H1 (cell line): ENCODE results near the gene CD68. TPM values are rescaled to one million over a fixed set of nuclear protein-coding genes. Genes with fewer than 3 reads are reported as not detected.

Experiments used
- CTCF ChIA-PET: fragments of 300-600 bp; sonication (Branson Sonifier 250); formaldehyde crosslinking; loops from one replicate; lab custom pipeline; 2021; ENCODE audit not compliant: partially characterized antibody; lab: Charles Lee
- POLR2A ChIA-PET: fragments of 300-600 bp; sonication (Branson Sonifier 250); formaldehyde crosslinking; loops from one replicate; lab custom pipeline; 2021; ENCODE audit warnings: inconsistent platforms; ENCODE audit not compliant: partially characterized antibody; lab: Charles Lee
- DNase-seq, 2 experiments: peaks; one replicate each; pipeline versions ENCODE4 v3.0.0 to v3.0.0-alpha.2; 2010 to 2022; ENCODE audit warnings: low spot score in 2 of 2, low read depth in 1 of 2, mixed read lengths in 1 of 2
- FAIRE-seq: peaks from 2 replicates; lab custom pipeline; 2011; peaks lifted over from hg19 to GRCh38; lab: Jason Lieb, UNC
- H2AFZ ChIP-seq: 2 replicates; pipeline ENCODE4 v1.8.1; 2012; ENCODE audit warnings: low read length, inconsistent platforms
- H2AK5ac ChIP-seq: 2 replicates; pipeline ENCODE4 v1.6.1; 2013; ENCODE audit warnings: low read depth, low read length
- H2BK120ac ChIP-seq: replicated peaks from 2 replicates; pipeline ENCODE3; 2013; ENCODE audit warnings: low read depth, low read length, inconsistent platforms
- H2BK12ac ChIP-seq: 2 replicates; pipeline ENCODE4 v1.6.1; 2013; ENCODE audit warnings: low read depth, low read length
- H2BK15ac ChIP-seq: 2 replicates; pipeline ENCODE4 v1.6.1; 2013; ENCODE audit warnings: low read length
- H2BK20ac ChIP-seq: 2 replicates; pipeline ENCODE4 v1.6.1; 2013; ENCODE audit warnings: low read length
- H2BK5ac ChIP-seq: 2 replicates; pipeline ENCODE4 v1.6.1; 2013; ENCODE audit warnings: low read depth, low read length
- H3K14ac ChIP-seq: 2 replicates; pipeline ENCODE4 v1.6.1; 2013; ENCODE audit warnings: inconsistent platforms; ENCODE audit not compliant: insufficient read length
- H3K18ac ChIP-seq: 2 replicates; pipeline ENCODE4 v1.6.1; 2013; ENCODE audit warnings: low read length; ENCODE audit errors: extremely low read depth
- H3K23ac ChIP-seq: 2 replicates; pipeline ENCODE4 v1.6.1; 2013; ENCODE audit warnings: inconsistent platforms; ENCODE audit not compliant: insufficient read length
- H3K23me2 ChIP-seq: 2 replicates; pipeline ENCODE4 v1.6.1; 2013; ENCODE audit warnings: low read depth, low read length
- H3K27ac ChIP-seq: 2 replicates; pipeline ENCODE4 v1.6.1; 2011; ENCODE audit warnings: low read depth, low read length, inconsistent platforms
- H3K27me3 ChIP-seq, 4 experiments: replicated peaks in 1 of 4; 1 replicate in 1 of 4; 2 replicates in 3 of 4; pipeline versions ENCODE4 v1.6.1 to v1.8.1; 2011 to 2013; ENCODE audit warnings: low read length in 3 of 4, mild to moderate bottlenecking in 3 of 4, inconsistent platforms in 2 of 4, mixed read lengths in 2 of 4, moderate library complexity in 1 of 4; ENCODE audit not compliant: control insufficient read depth in 3 of 4, insufficient read depth in 3 of 4; ENCODE audit errors: extremely low read depth in 1 of 4
- H3K36me3 ChIP-seq, 4 experiments: 2 replicates each; pipeline versions ENCODE4 v1.6.1 to v1.8.1; 2011 to 2013; ENCODE audit warnings: mild to moderate bottlenecking in 4 of 4, low read length in 3 of 4, moderate library complexity in 2 of 4, control low read depth in 1 of 4, inconsistent platforms in 1 of 4; ENCODE audit not compliant: insufficient read depth in 4 of 4, control insufficient read depth in 2 of 4
- H3K4ac ChIP-seq: replicated peaks from 2 replicates; pipeline ENCODE3; 2013; ENCODE audit warnings: low read length, low read depth, mixed read lengths, inconsistent platforms; ENCODE audit not compliant: insufficient read length
- H3K4me1 ChIP-seq, 4 experiments: replicated peaks in 1 of 4; 1 replicate in 1 of 4; 2 replicates in 3 of 4; pipeline versions ENCODE4 v1.6.1 to v1.8.1; 2011 to 2013; ENCODE audit warnings: low read length in 3 of 4, inconsistent platforms in 2 of 4, mixed read lengths in 1 of 4; ENCODE audit not compliant: insufficient read depth in 4 of 4, control insufficient read depth in 3 of 4
- H3K4me2 ChIP-seq, 2 experiments: 2 replicates each; pipeline versions ENCODE4 v1.6.1 to v1.8.1; 2011 to 2013; ENCODE audit warnings: low read depth in 2 of 2, low read length in 2 of 2, control low read depth in 1 of 2, inconsistent platforms in 1 of 2, mild to moderate bottlenecking in 1 of 2; ENCODE audit not compliant: insufficient read depth in 1 of 2
- H3K4me3 ChIP-seq, 4 experiments: fragments of 200-600, 300-600 bp in 1 of 4; sonication (generic), shearing (Covaris generic), sonication (Bioruptor Twin) in 1 of 4; 2 replicates each; pipeline versions ENCODE4 v1.5.1 to v1.8.1; 2011 to 2016; ENCODE audit warnings: low read length in 4 of 4, low read depth in 3 of 4, control low read depth in 2 of 4, inconsistent platforms in 2 of 4, mild to moderate bottlenecking in 2 of 4, mixed read lengths in 1 of 4, moderate library complexity in 1 of 4; ENCODE audit not compliant: insufficient read depth in 2 of 4; ENCODE audit errors: extremely low read depth in 1 of 4
- H3K56ac ChIP-seq: replicated peaks from 2 replicates; pipeline ENCODE3; 2013; ENCODE audit warnings: low read depth, mild to moderate bottlenecking, mixed read lengths, low read length, inconsistent platforms; ENCODE audit not compliant: insufficient read length
- H3K79me1 ChIP-seq: 2 replicates; pipeline ENCODE4 v1.6.1; 2013; ENCODE audit warnings: low read depth, low read length, control low read depth
- H3K79me2 ChIP-seq, 2 experiments: 2 replicates each; pipeline versions ENCODE4 v1.6.1 to v1.8.1; 2012 to 2013; ENCODE audit warnings: low read length in 2 of 2, mild to moderate bottlenecking in 2 of 2, inconsistent platforms in 1 of 2; ENCODE audit not compliant: insufficient read depth in 2 of 2, control insufficient read depth in 1 of 2
- H3K9ac ChIP-seq, 4 experiments: replicated peaks in 1 of 4; 1 replicate in 1 of 4; 2 replicates in 3 of 4; pipeline versions ENCODE4 v1.6.1 to v1.8.1; 2011 to 2013; ENCODE audit warnings: low read depth in 3 of 4, low read length in 3 of 4, control low read depth in 2 of 4, mild to moderate bottlenecking in 2 of 4, moderate library complexity in 2 of 4, inconsistent platforms in 1 of 4; ENCODE audit errors: extremely low read depth in 1 of 4
- H3K9me3 ChIP-seq, 2 experiments: 2 replicates each; pipeline versions ENCODE4 v1.6.1 to v1.8.1; 2012 to 2013; ENCODE audit warnings: mild to moderate bottlenecking in 2 of 2, moderate library complexity in 2 of 2, control low read depth in 1 of 2, inconsistent platforms in 1 of 2, low read depth in 1 of 2, low read length in 1 of 2, mixed read lengths in 1 of 2; ENCODE audit not compliant: insufficient read depth in 2 of 2
- H4K20me1 ChIP-seq, 2 experiments: replicated peaks in 1 of 2; 2 replicates each; pipeline versions ENCODE3 to v1.8.1; 2011 to 2013; ENCODE audit warnings: inconsistent platforms in 2 of 2, low read length in 2 of 2, mild to moderate bottlenecking in 1 of 2; ENCODE audit not compliant: insufficient read depth in 2 of 2, control insufficient read depth in 1 of 2
- H4K5ac ChIP-seq: 2 replicates; pipeline ENCODE4 v1.6.1; 2013; ENCODE audit warnings: low read length, low read depth, mixed read lengths, inconsistent platforms; ENCODE audit not compliant: insufficient read length
- H4K8ac ChIP-seq: 2 replicates; pipeline ENCODE4 v1.8.0; 2013; ENCODE audit warnings: mild to moderate bottlenecking, moderate library complexity, low read length, inconsistent platforms; ENCODE audit not compliant: insufficient read depth; ENCODE audit errors: extremely low read depth
- H4K91ac ChIP-seq: replicated peaks from 2 replicates; pipeline ENCODE3; 2013; ENCODE audit warnings: low read length, mixed read lengths, inconsistent platforms; ENCODE audit not compliant: insufficient read length
- CTCF ChIP-seq, 3 experiments: IDR thresholded peaks; 1 replicate in 2 of 3; 2 replicates in 1 of 3; pipeline versions ENCODE4 v1.5.1 to v1.6.1; 2011; ENCODE audit warnings: low read length in 3 of 3, mild to moderate bottlenecking in 3 of 3, inconsistent platforms in 2 of 3, low read depth in 1 of 3, moderate library complexity in 1 of 3; ENCODE audit not compliant: insufficient read depth in 1 of 3; ENCODE audit errors: control extremely low read depth in 1 of 3
- KDM4A ChIP-seq: IDR thresholded peaks from one replicate; pipeline ENCODE4 v1.7.1; 2012; ENCODE audit warnings: low read depth, mild to moderate bottlenecking, moderate library complexity, low read length, inconsistent platforms; ENCODE audit not compliant: severe bottlenecking
- MAX ChIP-seq: IDR thresholded peaks from 2 replicates; pipeline ENCODE4 v1.6.1; 2012; ENCODE audit warnings: inconsistent platforms
- NRF1 ChIP-seq: IDR thresholded peaks from 2 replicates; pipeline ENCODE4 v1.6.1; 2011; ENCODE audit warnings: mild to moderate bottlenecking, low read depth, low read length, improper control_type of control experiment
- RFX5 ChIP-seq: IDR thresholded peaks from 2 replicates; pipeline ENCODE4 v1.6.1; 2011; ENCODE audit warnings: low read depth, low read length, improper control_type of control experiment, borderline replicate concordance
- SIN3A ChIP-seq, 2 experiments: IDR thresholded peaks in 1 of 2; conservative IDR thresholded peaks in 1 of 2; 2 replicates each; pipeline ENCODE4 v1.6.1; 2011 to 2012; ENCODE audit warnings: low read length in 2 of 2, improper control_type of control experiment in 1 of 2, low read depth in 1 of 2, mild to moderate bottlenecking in 1 of 2
- SIRT6 ChIP-seq: IDR thresholded peaks from one replicate; pipeline ENCODE4 v1.7.1; 2012; ENCODE audit warnings: low read length, inconsistent platforms
- TAF1 ChIP-seq: IDR thresholded peaks from 2 replicates; pipeline ENCODE4 v1.6.1; 2011; ENCODE audit warnings: mild to moderate bottlenecking, low read depth, low read length
- TAF7 ChIP-seq: optimal IDR thresholded peaks from 2 replicates; pipeline ENCODE3; 2011; ENCODE audit warnings: low read depth, mild to moderate bottlenecking, inconsistent platforms, low read length, moderate library complexity, borderline replicate concordance
- TEAD4 ChIP-seq: IDR thresholded peaks from 2 replicates; pipeline ENCODE4 v1.6.1; 2012; ENCODE audit warnings: low read depth, low read length, inconsistent platforms, mixed read lengths
- WGBS, 2 experiments: shearing (Covaris generic) in 1 of 2; methylation state at CpG; one replicate each; pipeline versions ENCODE4 v1.1.6 to v1.1.7; 2013 to 2015; ENCODE audit warnings: low lambda C conversion rate in 2 of 2, mixed read lengths in 2 of 2, inconsistent platforms in 1 of 2, low coverage in 1 of 2, missing lambda C conversion rate in 1 of 2; ENCODE audit not compliant: insufficient replicate concordance in 2 of 2, insufficient coverage in 1 of 2, insufficient read length in 1 of 2; ENCODE audit errors: extremely low coverage in 1 of 2, missing lambda C conversion rate in 1 of 2; 5-methylcytosine and 5-hydroxymethylcytosine counted together
- polyA plus RNA-seq, 7 experiments: library from polyadenylated mRNA; depleted of rRNA in 3 of 7; stranded (reverse) in 5 of 7; unstranded in 2 of 7; fragments of >200 nt in 5 of 7; fragments of 200-250 nt in 2 of 7; gene quantifications; 1 replicate in 5 of 7; 2 replicates in 1 of 7; 4 replicates in 1 of 7; pipeline versions ENCODE4 v1.2.1 to v1.2.3, GENCODE V29; 2011 to 2013; ENCODE audit warnings: missing spikeins in 2 of 7, mixed read lengths in 2 of 7
- total RNA-seq: library from RNA; stranded (reverse); fragmentation: NEBNext Ultra II Directional; extraction: Animal tissue kit (Norgen Biotek cat#: 25700); gene quantifications from 2 replicates; pipeline ENCODE4 v1.2.1, GENCODE V29; 2021

The CD68 gene
- total and polyA plus RNA-seq, 2 of the 8 experiments (the other 6 are each of a cell fraction or from before 2014, with no cell fraction given), result 0.18 TPM; not detected in 1

GRCh38 chr17:7572338-7572587 is 7.2 kb upstream of the CD68 start:
- CTCF ChIA-PET, result interaction anchor here (0.5 to 4.5 kb wide), 6 partner anchors 12 to 671 kb away, joined by 3 to 33 read pairs (median 3); partner anchors contain the start of gene SENP3
- Histone ChIP-seq H4K5ac (peak overlapping the region; percentile 93), H3K27ac (peak overlapping the region; percentile 84), H3K23me2 (peaks cover 4% of the 10 kb centered on the region), H2BK120ac (peak overlapping the region; percentile 59), H3K4me3 (peak overlapping the region; percentile 60 to 87 (median 72)), H3K4me2 (peak overlapping the region; percentile 84 to 97), H3K23ac (no peak overlapping the region), H4K8ac (peak overlapping the region; percentile 79; the same call in 1 of the 2 replicates), H2BK15ac (peak overlapping the region; percentile 97; the same call in 1 of the 2 replicates), H3K56ac (peak overlapping the region; percentile 67), H3K27me3 (no peaks in the 10 kb centered on the region), H4K20me1 (peaks cover 23 to 29% of the 10 kb centered on the region in 2 experiments), H2BK20ac (no peak overlapping the region), H3K9me3 (no peaks in the 10 kb centered on the region), H3K18ac (peak overlapping the region; percentile 91), H3K4ac (peak overlapping the region; percentile 97), H3K14ac (no peak overlapping the region), H2AFZ (no peak overlapping the region), H2BK5ac (peak overlapping the region; percentile 99), H3K36me3 (peaks cover 42 to 67% (median 61%) of the 10 kb centered on the region in 4 experiments), H4K91ac (peak overlapping the region; percentile 90), H3K79me1 (peaks cover 6% of the 10 kb centered on the region), H3K79me2 (peaks cover 23 to 39% of the 10 kb centered on the region in 2 experiments), H2AK5ac (peak overlapping the region; percentile 96), H3K4me1 (peaks cover 4 to 10% (median 6%) of the 10 kb centered on the region in 4 experiments), H3K9ac (peak overlapping the region; percentile 75 to 99 (median 79)), H2BK12ac (peak overlapping the region; percentile 77; the same call in 1 of the 2 replicates)
- POLR2A ChIA-PET, result interaction anchor here (0.8 to 37.5 kb wide), 17 partner anchors 9 to 321 kb away, joined by 3 to 1144 read pairs (median 4); partner anchors contain the start of genes ATP1B2, CD68, CTDNEP1 and MPDU1
- DNase-seq (no peak), FAIRE-seq (peak; percentile 86)
- 4% methylated on average over 11 of the region's 11 CpGs; no CpG with 5 or more reads in 1 of the 2 experiments for WGBS, 2 experiments
- peak; percentile 99 for TF ChIP-seq MAX
- TF ChIP-seq RFX5, result no peak
- no peak for TF ChIP-seq CTCF (IDR thresholded peaks at IDR 0.05; ENCODE audit: control extremely low read depth in 1 of 3, insufficient read depth in 1 of 3, low read depth in 1 of 3, low read length in 3 of 3)
- TF ChIP-seq TAF1, result no peak; the same call in 1 of the 2 replicates
- no peak for TF ChIP-seq KDM4A
- no peak for TF ChIP-seq NRF1
- no peak for TF ChIP-seq SIRT6
- TF ChIP-seq TAF7, result peak; percentile 88
- peak; percentile 80 to 84; a peak in 2 of 4 replicates for TF ChIP-seq SIN3A (conservative IDR thresholded peaks at IDR 0.05 in 1 of 2, IDR thresholded peaks at IDR 0.05 in 1 of 2; ENCODE audit: low read depth in 1 of 2, low read length in 2 of 2)
- TF ChIP-seq TEAD4, result no peak
